Measurements from ENCODE around the gene HDC.

GRCh38 chr15:50224606-50225005 is 40.9 kb downstream of the HDC start:
- no peak for TF ChIP-seq CTCF (conservative IDR thresholded peaks at IDR 0.05; ENCODE audit: low read depth, low read length)
- TF ChIP-seq EZH2 (IDR thresholded peaks at IDR 0.05; ENCODE audit: borderline replicate concordance, low read depth, low read length, poor library complexity, severe bottlenecking) = no peak
